ENCODE measurements around the gene WEE2.

Gene WEE2

DNA sequence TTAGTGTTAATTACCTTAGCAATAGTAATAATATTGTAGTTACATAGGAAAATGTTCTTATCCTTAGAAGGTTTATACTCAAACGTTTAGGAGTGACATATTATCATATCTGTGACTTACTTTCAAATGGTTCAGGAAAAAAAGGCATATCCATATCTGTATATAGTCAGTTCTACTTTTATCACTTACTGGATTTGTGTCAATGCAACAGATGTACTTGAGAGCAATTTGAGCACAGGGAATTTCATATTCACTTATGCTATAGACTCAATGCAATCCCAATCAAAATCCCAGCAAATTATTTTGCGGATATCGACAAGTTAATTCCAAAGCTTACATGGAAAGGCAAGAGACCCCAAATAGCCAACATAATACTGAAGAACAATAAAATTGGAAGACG, 16.2 kb upstream of the WEE2 start:
- DNase-seq = no peak

DNA sequence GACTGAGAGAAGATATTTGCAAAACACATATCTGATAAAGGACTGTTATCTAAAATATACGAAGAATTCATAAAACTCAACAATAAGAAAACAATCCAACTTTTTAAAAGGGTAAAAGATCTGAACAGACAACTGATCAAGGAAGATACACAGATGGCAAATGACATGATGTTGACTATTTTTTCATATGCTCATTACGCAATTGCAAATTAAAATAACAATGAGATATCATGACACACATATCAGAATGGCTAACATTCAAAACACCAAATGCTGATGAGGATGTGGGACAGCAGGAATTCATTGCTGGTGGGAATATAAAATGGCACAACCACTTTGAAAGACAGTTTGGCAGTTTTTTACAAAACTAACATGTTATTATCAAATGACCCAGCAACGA, 15.1 kb upstream of the WEE2 start:
- no peak for DNase-seq

DNA sequence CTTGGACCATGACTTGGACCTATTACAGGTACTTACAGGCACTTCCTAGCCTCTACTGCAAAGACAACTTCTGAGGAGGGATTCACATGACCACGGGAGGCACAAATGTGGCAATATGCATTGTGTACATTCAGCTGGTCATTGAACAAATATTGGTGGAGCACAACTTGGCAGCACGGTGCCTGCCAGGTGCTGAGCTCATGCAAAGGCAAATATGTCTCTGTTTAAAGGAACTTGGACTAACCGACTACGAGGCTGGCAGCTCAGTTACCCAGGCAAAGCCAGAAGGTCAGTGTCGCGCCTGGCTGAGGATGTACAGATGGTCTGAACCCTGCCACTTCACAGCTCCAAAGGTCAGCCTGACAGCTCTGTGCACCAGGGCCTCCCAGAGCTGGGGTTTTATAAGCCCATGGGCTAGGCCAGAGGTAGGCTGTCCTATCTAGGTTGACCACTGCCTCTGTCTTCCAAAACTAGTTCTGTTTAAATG, 12.3 kb upstream of the WEE2 start:
- no peak for DNase-seq

DNA sequence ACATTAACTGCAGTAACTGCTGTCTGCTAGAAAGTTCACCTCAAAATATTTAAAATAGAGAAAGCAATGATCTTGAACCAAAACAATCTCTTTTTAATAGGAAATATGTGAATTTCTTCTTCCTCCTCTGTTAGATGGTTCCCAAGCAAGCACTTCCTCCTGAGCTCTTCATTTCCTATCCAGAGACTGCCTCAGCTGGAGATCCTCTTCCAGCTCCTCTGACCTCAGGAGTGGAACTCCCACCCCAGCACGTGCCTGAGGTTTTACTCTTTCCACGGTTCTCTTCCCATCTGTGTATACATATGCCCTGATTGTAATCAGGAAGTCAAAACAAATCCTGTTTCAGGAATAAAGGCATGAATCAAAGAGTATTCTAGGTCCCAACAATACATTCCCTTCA, 11.8 kb upstream of the WEE2 start:
- DNase-seq = no peak

DNA sequence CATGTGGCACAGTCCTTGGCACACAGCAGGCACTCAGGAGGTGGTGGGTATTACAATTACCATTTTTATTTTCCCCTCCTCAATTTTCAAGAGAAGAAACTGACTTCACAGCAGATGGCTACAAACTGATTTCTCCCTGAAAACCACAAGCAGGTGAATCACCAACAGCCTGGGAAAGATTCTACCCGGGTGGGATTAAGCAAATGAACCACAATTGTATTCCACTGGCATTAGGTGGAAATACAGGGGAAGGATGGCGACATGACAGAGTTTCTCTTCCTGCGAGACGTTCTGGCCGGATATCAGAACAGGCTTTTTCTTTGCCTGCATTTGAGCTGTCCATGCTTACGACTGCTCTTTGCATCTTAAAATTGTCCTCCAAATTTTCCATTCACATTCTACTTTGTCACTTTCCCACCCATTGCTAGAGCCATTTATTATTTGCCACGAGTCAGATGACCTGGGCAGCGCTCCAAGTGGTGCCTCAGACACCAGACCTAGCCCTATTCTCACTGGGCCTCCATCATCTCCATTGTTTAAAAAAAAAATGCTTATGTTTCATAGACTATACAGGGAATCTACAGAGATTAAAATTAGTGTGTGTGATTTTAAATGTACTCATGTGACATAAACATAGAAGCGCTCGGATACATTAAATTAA, 10.8 kb upstream of the WEE2 start:
- no peak for DNase-seq

DNA sequence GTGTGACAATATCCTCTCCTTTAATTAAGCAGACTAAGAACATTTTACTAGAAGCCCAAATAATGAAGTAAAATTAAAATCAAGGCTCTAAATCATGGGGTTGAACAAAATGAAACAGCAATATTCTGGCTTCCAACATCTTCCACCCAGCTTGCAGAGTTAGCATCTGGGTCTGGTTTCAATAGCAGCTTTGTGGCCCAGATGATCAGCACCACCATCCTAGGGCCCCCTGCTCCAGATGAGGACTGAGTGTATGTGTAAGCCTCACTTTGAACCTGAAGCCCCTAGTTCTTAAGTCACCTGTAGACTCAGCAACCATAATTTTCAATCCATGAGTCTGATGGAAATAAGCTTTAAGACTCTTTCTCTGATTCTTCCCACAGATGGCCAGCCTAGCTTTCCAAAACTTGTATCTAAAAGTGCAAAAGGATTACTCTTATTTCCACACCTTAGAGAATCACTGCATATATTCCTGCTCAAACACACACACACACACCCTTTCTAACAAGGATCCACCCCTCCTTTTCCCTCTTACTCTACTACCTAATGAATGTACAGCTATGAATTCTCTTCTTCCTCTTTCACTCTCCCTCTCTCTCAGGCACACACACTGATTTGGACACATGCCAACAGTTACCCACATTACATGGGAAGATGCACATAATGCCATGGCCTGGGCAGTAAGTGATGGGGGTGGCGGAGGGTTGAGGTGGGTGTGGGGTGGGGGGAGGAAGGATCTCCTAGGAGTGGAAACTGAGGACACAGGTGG, 9.7 kb upstream of the WEE2 start:
- DNase-seq = no peak

DNA sequence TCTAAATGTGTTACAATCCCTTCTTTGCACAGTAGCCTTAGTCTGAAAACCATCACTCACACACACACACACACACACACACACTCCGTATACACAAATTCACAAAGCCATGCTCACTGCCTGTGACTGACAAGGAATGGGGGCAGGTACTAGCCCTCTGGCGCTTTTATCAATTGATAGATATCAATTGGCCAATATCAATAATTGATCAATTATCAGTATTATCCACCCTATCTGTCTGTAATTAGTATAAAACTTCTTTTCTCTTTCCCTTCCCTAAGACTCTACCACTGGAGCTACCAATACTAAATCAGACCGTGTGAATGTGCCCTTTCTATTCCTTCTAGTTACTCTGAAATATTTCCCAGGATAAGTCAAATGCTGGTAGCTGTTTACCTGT, 8.3 kb upstream of the WEE2 start:
- DNase-seq = no peak

DNA sequence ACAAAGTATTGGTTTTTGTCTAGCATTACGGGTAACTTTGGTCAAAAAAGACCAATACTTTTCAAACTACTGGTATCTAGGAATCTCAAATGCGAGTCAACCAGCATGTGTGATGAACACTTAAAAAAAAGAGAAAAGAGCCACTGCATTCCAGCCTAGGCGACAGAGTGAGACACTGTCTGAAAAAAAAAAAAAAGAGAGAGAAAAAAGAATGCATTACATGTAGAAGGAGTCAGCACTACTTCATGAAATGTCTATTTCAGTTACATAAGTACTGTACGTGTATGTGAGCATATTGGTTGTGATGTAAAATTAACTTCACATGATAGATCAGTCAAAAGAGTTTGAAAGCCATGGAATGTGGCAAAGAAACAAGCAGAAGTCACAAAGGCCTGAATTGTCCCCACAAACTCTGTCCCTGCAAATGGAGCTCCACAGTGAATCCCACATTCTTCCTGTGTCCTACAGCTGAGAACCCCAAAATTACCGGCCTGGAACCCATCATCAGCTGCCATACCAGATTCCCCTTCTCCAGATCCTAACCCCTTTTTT, 7.8 kb upstream of the WEE2 start:
- DNase-seq = no peak

DNA sequence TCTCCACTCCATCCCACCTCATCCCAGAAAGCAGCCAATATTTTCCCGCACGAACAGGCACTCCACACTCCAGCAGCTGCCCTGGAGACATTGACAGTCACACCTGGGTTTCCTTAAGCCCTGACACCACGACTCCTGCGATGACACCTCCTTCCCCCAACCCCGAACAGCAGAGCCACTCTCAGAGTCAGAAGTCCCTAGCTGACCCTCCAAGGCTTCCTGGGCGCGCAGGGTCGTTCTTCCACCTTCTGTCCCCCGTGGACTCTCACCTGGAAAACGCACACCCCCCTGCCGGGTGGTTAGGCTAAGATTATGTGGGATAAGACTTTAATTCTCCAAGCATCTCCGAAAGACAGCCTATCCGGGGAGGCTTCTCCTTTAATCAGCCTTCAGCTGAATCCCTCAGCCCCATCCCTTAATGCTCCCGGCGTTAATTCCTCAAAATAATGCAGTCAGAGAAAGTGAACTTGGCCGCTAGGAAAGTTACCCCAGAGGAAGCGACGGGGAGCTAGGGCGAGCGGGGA, 7.2 kb upstream of the WEE2 start:
- DNase-seq = no peak

DNA sequence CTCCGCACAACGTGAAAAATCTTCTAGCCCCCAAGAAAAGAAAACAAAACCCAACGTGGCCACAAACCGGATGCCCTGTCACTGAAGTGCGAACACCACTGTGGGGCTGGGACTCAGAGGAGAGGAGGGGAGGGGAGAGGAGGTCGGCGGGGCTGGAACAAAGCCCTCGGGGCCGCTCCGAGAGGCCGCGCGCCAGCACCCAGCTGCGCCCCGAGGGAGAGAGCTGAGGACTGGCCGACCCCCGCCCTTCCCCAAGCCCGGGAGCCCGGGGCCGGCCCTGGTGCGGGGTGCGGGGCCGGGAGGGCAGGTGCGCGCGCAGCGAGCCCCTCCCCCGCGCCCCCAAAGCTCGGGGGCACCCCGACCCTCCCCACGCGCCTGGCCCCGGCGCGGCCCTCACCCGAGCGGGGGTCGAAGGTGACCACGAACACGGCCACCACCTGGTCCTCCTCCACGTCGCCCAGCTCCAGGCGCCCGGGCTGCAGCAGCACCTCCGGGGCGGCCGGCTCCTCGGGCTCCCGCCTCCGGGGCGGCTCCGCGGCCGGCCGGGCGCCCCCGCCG, 6.6 kb upstream of the WEE2 start:
- DNase-seq = peak; percentile 42 to 45

DNA sequence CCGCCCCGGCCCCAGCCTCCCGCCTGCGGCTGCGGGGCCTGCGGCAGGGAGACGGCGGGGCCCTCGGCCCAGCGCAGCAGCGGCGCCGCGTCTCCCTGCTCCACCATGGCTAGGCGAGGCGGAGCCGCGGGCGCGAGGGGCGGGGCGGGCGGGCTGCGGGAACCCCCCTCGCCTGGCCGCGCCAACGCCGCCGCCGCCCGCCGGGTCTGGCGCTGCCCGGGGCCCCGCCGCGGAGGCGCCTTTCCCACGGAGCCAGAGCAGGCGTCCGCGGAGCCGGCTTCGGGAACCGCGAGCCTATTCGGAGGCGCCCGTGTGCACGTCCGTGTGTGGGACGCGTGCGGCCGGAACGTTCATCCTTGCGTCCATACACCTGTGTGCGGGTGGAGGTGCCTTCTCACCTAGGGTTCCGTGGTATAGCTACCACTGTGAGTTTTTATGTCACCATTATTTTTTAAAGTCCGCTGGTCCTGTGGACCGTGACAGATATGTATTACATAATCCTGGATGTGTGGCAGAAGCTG, 6.0 kb upstream of the WEE2 start, which contains the start of gene DENND11:
Gene DENND11 (minus strand): TSS at position 120 of the 521 bp plus-strand sequence. CDS start 13 bp downstream, at position 107.
- DNase-seq = peak; percentile 33 to 47

DNA sequence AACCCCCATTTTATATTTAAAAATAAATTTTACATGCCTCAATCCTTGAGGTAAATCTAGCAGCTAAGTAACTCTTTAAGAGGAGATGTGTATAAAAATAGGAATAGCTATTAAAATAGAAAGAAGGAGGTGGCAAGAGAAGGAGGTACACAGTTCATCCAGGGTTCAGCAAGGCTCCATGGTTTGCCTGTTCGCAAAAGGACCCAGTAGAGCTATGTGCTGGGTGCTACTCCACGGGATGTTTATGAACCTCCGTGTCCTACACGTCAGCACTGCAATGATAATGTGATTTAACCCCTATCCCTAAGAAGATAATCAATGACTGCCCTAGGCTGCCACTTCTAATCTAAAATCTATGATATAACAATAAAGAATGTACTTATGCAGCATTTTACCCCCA, 5.3 kb upstream of the WEE2 start:
- no peak for DNase-seq

DNA sequence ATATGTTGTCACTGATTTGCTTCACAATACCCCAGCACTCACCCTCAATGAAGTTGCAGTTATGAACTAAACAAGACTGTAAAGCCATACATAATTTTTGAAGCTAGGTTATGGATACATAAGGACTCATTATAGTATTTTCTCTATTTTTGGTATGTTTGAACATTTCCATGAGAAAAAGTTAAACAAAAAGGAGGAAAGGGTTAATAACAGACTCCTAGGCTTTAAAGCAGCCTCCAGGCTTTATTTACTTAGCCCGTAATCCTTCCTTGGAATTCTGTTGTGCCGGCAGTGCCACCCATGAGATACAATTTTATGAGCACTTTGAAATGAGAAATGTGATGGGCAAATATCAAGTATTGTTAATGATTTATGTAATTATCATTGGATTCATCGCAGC, 4.0 kb upstream of the WEE2 start:
- no peak for DNase-seq

DNA sequence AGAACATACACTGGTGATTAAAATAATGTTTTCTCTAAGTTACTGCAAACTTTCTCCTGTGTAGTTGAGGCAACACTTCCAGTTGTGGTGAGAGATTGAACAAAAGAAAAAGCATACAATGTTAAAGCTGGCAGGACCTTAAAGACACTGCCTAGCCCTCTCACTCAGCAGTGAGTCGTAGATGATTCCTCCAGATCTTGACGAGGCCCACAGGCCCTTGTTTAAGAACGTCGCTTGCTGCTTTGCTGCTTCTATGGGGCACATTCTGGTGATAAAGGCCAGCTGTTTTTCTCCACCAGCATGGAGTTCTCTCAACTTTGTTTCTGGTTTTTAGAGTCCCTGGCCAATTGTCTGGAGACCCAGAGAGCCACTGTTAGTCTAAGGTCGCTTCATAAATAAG, 3.4 kb upstream of the WEE2 start:
- no peak for DNase-seq

DNA sequence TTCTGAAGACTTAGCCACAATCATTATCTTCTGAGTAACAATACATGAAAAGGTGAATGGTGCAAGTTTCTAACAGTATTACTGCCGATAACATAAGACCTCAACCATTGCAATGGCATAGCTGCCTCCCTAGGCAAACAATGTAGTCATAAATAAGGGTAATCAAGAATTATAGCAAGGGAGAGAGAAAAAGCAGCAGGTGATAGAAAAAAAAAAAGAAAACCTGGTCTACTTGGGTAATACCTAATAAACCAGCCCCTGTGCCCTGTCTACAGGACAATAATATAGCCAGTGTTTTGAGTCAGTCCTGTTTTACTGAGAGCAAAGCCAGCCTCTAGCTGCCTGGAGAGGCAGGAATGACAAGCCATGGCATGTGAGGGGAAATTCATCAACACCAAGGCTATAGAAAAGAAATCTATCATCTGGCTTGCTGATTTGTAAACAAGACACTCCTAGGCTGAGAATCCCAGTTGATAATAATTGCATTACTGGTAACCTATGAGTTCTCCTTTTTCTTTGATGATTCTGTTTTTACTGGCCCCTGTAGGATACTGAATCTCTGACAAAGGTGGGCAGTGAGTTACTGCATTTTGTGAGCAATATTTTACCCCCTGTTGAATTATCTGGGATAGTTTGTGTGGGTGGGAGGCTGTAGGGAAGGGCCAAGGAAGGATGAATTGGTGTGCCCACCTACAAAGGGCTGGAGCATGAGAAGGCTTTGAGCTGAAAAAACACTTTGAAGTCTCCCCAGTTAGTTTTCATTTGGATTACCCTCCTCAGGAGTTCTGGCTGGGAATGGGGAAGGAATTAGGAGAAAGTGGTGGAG, 1.7 kb upstream of the WEE2 start:
- no peak for DNase-seq

DNA sequence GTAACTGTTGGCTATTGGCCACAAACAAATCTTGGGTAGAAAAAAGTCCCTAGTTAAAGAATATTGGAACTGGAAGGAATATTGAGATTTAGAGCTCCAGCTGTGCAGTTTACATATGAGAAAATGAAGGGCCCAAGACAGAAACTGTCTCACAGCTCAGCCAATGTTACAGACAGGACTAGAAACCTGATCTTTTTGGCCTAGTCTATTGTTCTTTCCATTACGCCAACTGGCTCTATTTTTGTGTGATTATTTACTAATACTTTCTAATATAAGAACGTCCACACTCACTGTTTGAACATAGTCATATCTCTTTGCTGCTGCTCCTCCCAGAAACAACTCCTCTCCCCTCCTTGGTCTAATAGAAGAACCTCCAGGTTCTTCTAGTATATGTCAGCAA, 1.2 kb downstream of the WEE2 start:
- DNase-seq = no peak

DNA sequence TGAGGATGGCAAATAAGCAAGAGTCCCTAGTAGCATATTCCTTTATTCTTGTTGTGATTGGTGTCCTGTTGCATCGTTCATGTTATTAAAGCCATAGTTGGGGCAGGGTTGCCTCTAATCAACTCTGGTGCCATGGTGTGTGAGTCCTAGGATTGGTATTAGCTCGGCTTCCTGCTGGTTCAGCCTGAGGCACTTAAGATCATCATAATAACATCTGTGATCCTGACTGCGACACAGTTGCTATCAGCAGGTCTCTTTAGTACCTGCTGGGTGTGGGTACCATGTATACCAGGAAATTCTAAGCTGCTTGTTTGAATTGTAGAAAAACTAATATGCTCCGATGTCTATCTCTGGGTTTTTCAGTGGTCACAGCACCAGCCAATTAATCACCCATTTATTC, 1.6 kb downstream of the WEE2 start:
- no peak for DNase-seq

DNA sequence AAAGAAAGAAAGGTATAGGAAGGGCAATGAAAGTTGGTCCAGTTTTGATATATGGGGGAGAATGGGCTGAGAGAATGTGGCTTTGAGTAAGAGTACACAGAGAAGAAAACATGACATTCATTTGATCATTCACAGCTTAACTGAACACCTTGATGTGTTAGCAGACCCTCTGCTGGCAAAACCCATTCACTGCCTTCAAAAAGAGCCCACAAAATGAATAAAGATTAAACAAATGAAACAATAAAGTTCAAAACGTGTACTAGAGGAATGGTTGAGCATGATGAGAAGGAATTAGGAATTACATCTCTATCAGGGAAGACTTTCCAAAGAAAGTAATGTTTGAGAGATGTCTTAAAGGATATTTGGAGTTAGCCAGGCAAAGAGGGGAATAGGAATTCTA, 2.1 kb downstream of the WEE2 start:
- DNase-seq = no peak

DNA sequence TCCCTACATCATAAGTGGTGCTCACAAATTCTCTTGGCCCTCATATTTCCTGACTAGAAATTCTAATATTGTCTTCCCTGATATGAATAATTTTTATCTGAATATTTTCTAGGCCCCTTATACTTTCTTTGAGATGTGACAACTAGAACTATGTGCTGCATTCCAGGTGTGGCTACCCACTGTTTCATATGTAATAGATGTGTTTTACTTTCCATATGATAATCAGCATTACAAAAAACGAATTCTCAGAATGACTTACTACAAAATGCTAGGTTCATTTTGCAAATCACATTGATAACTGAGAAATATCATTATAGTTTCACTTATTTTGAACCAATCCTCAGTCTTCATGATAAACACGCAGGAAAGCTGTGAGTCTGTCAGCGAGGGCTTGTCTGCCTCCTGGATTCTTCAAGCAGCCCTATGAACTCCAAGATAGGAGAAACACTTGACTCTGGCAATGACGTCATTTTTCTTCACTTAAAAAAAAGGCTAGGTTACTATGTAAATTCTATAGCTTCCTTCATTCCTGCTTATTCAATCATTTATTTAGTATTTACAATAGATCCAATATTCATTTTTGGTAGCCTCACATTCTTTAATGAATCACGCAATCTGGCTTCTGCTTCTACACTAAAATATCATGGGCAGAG, 4.6 kb downstream of the WEE2 start:
- no peak for DNase-seq

DNA sequence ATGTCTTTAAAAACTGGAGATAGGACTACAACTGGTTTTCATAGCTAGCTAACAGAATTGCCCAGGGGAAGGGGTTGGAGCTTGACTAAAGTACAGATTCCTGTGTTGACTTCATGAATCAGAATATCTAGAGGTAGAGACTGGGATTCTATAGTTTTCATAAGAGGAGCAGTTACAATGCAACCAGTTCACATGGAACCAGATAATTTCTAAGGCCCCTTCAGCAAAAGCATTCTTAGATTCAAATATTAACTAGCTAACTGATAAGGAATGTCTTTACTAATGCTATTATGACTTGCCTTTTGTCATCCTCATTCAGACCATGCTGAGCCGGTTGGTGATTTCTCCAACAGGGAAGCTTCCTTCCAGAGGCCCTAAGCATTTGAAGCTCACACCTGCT, 5.7 kb downstream of the WEE2 start:
- DNase-seq = no peak

DNA sequence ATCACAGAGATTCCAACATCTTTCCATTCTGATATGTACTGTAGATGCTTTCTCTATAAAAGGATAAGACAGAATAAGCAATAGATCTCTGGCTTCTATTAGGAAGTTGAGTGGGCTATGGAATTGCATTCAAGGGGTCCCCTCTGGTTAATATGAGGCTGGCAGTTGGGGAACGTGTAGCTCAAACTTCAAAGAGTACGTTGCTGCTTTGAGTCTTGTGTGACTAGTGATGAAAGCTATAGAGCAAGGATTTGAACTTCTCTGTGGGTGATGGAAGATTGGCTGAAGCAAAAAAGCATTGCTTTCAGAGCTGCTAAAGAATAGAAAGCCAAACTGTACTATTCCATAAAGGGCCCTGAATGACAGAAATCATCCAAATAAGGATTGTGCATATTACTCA, 6.4 kb downstream of the WEE2 start:
- no peak for DNase-seq

DNA sequence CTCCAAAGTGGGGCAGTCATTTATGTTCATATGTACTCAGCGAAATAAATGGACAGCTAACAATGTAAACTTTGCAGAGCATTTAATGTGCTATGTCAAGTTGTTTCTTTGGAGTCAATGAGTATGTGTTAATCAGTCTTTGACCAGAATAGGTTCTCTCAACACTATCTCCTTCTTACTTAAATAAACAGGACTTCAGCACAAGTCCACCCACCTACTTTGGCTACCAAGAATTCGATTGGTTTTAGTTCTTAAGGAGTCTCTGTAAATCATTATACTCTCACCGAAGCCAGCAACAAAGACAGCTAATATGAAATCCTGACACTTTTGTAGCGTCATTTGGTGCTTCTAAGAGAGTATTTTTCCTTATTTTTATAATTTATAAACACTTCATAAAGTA, 6.9 kb downstream of the WEE2 start:
- DNase-seq = no peak

Measured in stimulated activated CD4-positive, alpha-beta T cell treated with anti-CD3 and anti-CD28 coated beads, Interleukin-2, amount 100 ng/mL, for 48 hours (primary cell).